Panc1 (cell line): ENCODE data around the gene PACRGL. TPM values are rescaled to one million over a fixed set of nuclear protein-coding genes. Genes with fewer than 3 reads are reported as not detected.

Experiments used
- ATAC-seq: fragments of 200-7000 bp; cut with Tn5 transposase; 2 replicates; pipeline ENCODE4 v1.9.1; 2020; ENCODE audit warnings: mild to moderate bottlenecking, moderate library complexity
- BruUV-seq: library from RNA; stranded (reverse); fragments of 400-500 nt; replicated peaks from 2 replicates; lab custom pipeline; 2021; lab: Mats Ljungman, UMichigan
- CTCF ChIA-PET: fragments of 300-600 bp; sonication (Branson Sonifier 250); formaldehyde crosslinking; loops from one replicate; lab custom pipeline; 2022; ENCODE audit warnings: antibody characterized with exemption; lab: Charles Lee
- POLR2A ChIA-PET: fragments of 300-600 bp; sonication (Branson Sonifier 250); formaldehyde crosslinking; loops from one replicate; lab custom pipeline; 2022; ENCODE audit warnings: antibody characterized with exemption; lab: Charles Lee
- DNase-seq: peaks from one replicate; pipeline ENCODE4 v3.0.0-alpha.2; 2010; ENCODE audit warnings: low read depth, low spot score
- H3K27ac ChIP-seq: 2 replicates; pipeline ENCODE4 v1.5.1; 2011; ENCODE audit warnings: mild to moderate bottlenecking, low read length, inconsistent platforms
- H3K27me3 ChIP-seq: fragments of 200-500 bp; sonication (Bioruptor generic); 2 replicates; pipeline ENCODE4 v1.6.0; 2014; ENCODE audit warnings: low read length, inconsistent platforms; ENCODE audit not compliant: control insufficient read depth, insufficient read depth
- H3K36me3 ChIP-seq: fragments of 200-500 bp; sonication (Bioruptor generic); 2 replicates; pipeline ENCODE4 v1.5.1; 2014; ENCODE audit warnings: inconsistent platforms, mild to moderate bottlenecking, low read length, moderate library complexity; ENCODE audit not compliant: control insufficient read depth, insufficient read depth
- H3K4me1 ChIP-seq: 2 replicates; pipeline ENCODE4 v1.5.1; 2011; ENCODE audit warnings: inconsistent platforms, mild to moderate bottlenecking, low read length, moderate library complexity; ENCODE audit not compliant: control insufficient read depth, insufficient read depth
- H3K4me3 ChIP-seq, 2 experiments: 2 replicates each; pipeline ENCODE4 v1.5.1; 2011 to 2012; ENCODE audit warnings: low read depth in 2 of 2, low read length in 2 of 2, mild to moderate bottlenecking in 2 of 2, inconsistent platforms in 1 of 2, moderate library complexity in 1 of 2
- H3K9me3 ChIP-seq: fragments of 200-500 bp; sonication (Bioruptor generic); 2 replicates; pipeline ENCODE4 v1.5.1; 2014; ENCODE audit warnings: low read depth, mild to moderate bottlenecking, inconsistent platforms, low read length, moderate library complexity; ENCODE audit not compliant: control insufficient read depth, insufficient read depth
- POLR2AphosphoS5 ChIP-seq: IDR thresholded peaks from 2 replicates; pipeline ENCODE4 v1.6.1; 2012; ENCODE audit warnings: mild to moderate bottlenecking, low read depth, low read length, moderate library complexity
- SIN3A ChIP-seq: IDR thresholded peaks from 2 replicates; pipeline ENCODE4 v1.6.1; 2012; ENCODE audit warnings: low read depth, mild to moderate bottlenecking, low read length, moderate library complexity, borderline replicate concordance; ENCODE audit not compliant: insufficient read depth
- TCF7L2 ChIP-seq: IDR thresholded peaks from 2 replicates; pipeline ENCODE4 v1.6.1; 2011; ENCODE audit warnings: mild to moderate bottlenecking, low read depth, low read length, inconsistent platforms
- in situ Hi-C: cut with HindIII; loops from 2 replicates; pipeline ENCODE4 v1.10.0; 2016; ENCODE audit warnings: low sequenced_read_pairs, low pct_unique_long_range_greater_than_20kb
- intact Hi-C: fragments of 100-400 bp; cut with micrococcal nuclease; formaldehyde crosslinking; loops from one replicate; pipeline ENCODE4 v1.10.0; 2022; ENCODE audit not compliant: unreplicated experiment
- total RNA-seq: library from RNA; stranded (reverse); gene quantifications from one replicate; pipeline ENCODE4 v1.2.1, GENCODE V29; 2021; ENCODE audit not compliant: unreplicated experiment
- TF ChIP-seq, protein P1 (sequence below), 2 experiments: IDR thresholded peaks; 2 replicates each; pipeline ENCODE4 v1.6.1; 2011 to 2012; ENCODE audit warnings: low read depth in 2 of 2, control low read depth in 1 of 2, low read length in 1 of 2, mild to moderate bottlenecking in 1 of 2, moderate library complexity in 1 of 2; ENCODE audit not compliant: insufficient read depth in 1 of 2
- TF ChIP-seq, protein P2 (sequence below): fragments of 450-650 bp; IDR thresholded peaks from 2 replicates; pipeline ENCODE4 v1.5.1; 2017; ENCODE audit warnings: mild to moderate bottlenecking

The PACRGL gene
- total RNA-seq, 1 experiment from 2014 or later = 10.4 TPM

DNA sequence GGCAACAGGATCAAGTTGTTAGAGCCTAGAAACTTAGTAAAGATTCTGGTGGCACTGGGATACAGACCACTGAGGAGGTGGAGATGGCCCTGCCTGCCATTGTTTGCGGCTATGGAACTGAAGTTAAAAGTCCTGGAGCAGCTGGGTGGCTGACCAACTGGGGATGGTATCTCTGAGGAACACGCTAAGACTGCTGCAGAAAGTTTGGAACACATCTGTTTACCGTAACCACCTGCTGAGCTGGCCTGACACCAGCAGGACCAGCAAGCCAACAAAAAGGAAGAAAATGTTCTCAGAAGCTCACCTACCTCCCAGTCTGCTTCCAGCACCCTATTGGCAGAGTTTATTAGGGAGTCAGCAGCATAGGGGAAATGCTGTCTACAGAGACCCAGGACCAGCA lies 17.4 kb upstream of the PACRGL start:
- POLR2A ChIA-PET = no interaction called here
- ATAC-seq = no peak
- Histone ChIP-seq H3K9me3 (no peaks in the 10 kb centered on the region), H3K27ac (no peak overlapping the region), H3K4me3 (no peak overlapping the region), H3K27me3 (no peaks in the 10 kb centered on the region), H3K36me3 (no peaks in the 10 kb centered on the region), H3K4me1 (no peaks in the 10 kb centered on the region)
- CTCF ChIA-PET = no interaction called here
- in situ Hi-C loops (no loop called here), intact Hi-C loops (loop anchor here (10.0 kb wide), 2 partner anchors 128 to 1998 kb away; no protein-coding TSS in a partner anchor)
- TF ChIP-seq TCF7L2 (no peak), POLR2AphosphoS5 (no peak)
- TF ChIP-seq, protein P1, sequence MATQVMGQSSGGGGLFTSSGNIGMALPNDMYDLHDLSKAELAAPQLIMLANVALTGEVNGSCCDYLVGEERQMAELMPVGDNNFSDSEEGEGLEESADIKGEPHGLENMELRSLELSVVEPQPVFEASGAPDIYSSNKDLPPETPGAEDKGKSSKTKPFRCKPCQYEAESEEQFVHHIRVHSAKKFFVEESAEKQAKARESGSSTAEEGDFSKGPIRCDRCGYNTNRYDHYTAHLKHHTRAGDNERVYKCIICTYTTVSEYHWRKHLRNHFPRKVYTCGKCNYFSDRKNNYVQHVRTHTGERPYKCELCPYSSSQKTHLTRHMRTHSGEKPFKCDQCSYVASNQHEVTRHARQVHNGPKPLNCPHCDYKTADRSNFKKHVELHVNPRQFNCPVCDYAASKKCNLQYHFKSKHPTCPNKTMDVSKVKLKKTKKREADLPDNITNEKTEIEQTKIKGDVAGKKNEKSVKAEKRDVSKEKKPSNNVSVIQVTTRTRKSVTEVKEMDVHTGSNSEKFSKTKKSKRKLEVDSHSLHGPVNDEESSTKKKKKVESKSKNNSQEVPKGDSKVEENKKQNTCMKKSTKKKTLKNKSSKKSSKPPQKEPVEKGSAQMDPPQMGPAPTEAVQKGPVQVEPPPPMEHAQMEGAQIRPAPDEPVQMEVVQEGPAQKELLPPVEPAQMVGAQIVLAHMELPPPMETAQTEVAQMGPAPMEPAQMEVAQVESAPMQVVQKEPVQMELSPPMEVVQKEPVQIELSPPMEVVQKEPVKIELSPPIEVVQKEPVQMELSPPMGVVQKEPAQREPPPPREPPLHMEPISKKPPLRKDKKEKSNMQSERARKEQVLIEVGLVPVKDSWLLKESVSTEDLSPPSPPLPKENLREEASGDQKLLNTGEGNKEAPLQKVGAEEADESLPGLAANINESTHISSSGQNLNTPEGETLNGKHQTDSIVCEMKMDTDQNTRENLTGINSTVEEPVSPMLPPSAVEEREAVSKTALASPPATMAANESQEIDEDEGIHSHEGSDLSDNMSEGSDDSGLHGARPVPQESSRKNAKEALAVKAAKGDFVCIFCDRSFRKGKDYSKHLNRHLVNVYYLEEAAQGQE (IDR thresholded peaks at IDR 0.05; ENCODE audit: insufficient read depth in 1 of 2, low read depth in 2 of 2, low read length in 1 of 2) = no peak
- DNase-seq = no peak
- no TSS peak for BruUV-seq

DNA sequence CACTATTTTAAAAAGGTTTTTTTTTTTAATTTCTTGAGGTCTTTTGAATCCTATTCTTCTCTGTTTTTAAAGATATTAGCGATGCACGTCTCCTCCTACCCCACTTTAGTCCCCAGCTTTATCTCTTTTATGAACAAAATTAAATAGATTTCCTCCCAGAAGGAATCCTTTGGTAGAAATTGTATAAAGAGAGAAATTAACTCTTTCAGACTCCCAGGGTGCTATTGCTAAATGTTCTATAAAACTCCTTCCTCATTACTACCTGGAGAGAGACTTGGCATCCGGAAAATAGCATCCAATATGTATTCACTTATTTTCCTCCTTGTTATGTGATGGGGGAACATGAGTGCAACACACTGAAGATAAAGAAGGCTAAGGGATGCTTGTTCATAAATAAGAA lies 16.5 kb upstream of the PACRGL start:
- intact Hi-C loops = loop anchor here (2.0 to 10.0 kb wide), 3 partner anchors 129 to 1999 kb away; no protein-coding TSS in a partner anchor
- H3K9me3 ChIP-seq = no peaks in the 10 kb centered on the region
- ChIA-PET POLR2A (no interaction called here), CTCF (no interaction called here)
- TF ChIP-seq, protein P2, sequence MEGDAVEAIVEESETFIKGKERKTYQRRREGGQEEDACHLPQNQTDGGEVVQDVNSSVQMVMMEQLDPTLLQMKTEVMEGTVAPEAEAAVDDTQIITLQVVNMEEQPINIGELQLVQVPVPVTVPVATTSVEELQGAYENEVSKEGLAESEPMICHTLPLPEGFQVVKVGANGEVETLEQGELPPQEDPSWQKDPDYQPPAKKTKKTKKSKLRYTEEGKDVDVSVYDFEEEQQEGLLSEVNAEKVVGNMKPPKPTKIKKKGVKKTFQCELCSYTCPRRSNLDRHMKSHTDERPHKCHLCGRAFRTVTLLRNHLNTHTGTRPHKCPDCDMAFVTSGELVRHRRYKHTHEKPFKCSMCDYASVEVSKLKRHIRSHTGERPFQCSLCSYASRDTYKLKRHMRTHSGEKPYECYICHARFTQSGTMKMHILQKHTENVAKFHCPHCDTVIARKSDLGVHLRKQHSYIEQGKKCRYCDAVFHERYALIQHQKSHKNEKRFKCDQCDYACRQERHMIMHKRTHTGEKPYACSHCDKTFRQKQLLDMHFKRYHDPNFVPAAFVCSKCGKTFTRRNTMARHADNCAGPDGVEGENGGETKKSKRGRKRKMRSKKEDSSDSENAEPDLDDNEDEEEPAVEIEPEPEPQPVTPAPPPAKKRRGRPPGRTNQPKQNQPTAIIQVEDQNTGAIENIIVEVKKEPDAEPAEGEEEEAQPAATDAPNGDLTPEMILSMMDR = no peak
- TF ChIP-seq SIN3A = no peak
- no peaks in the 10 kb centered on the region for H3K4me1 ChIP-seq
- H3K27me3 ChIP-seq = no peaks in the 10 kb centered on the region
- no peak overlapping the region for H3K27ac ChIP-seq
- H3K4me3 ChIP-seq = no peak overlapping the region
- BruUV-seq = no TSS peak
- ATAC-seq = no peak
- H3K36me3 ChIP-seq = no peaks in the 10 kb centered on the region
- no peak for DNase-seq
- in situ Hi-C loops = no loop called here

GRCh38 chr4:20684852-20685763 lies 15.2 kb upstream of the PACRGL start:
- H3K4me1 ChIP-seq = no peaks in the 10 kb centered on the region
- in situ Hi-C loops = no loop called here
- intact Hi-C loops = loop anchor here (2.0 to 10.0 kb wide), 3 partner anchors 130 to 2000 kb away; no protein-coding TSS in a partner anchor
- no TSS peak for BruUV-seq
- H3K4me3 ChIP-seq = no peak overlapping the region
- no peak overlapping the region for H3K27ac ChIP-seq
- no peaks in the 10 kb centered on the region for H3K36me3 ChIP-seq
- ATAC-seq (no peak), DNase-seq (no peak)
- no peaks in the 10 kb centered on the region for H3K9me3 ChIP-seq
- TF ChIP-seq POLR2AphosphoS5 = no peak
- TF ChIP-seq, protein P2 = peak; percentile 58; the same call in 1 of the 2 replicates
- TF ChIP-seq, protein P1 (IDR thresholded peaks at IDR 0.05; ENCODE audit: insufficient read depth in 1 of 2, low read depth in 2 of 2, low read length in 1 of 2) = no peak
- ChIA-PET CTCF (no interaction called here), POLR2A (no interaction called here)
- no peaks in the 10 kb centered on the region for H3K27me3 ChIP-seq
